NCI-H2196 treated with DMSO at 0.1 percent for 48 hours (cell line): Measurements from ENCODE around the gene NUDT8.
"Not testable (repeated sequence)": the region's sequence is repeated elsewhere in the genome, so short reads cannot be mapped to it uniquely, and the experiment has no call there.

Experiments
- DNase-seq: peaks from one replicate; lab custom pipeline; 2025; ENCODE audit not compliant: unreplicated experiment; lab: John Stamatoyannopoulos, UW

Gene NUDT8

GRCh38 chr11:67660752-67661151 lies 31.0 kb upstream of the NUDT8 start:
- not testable (repeated sequence) for DNase-seq

- not testable (repeated sequence) for DNase-seq
Measured at GRCh38 chr11:67659651-67660165, 30.0 kb upstream of the NUDT8 start.

- DNase-seq, result no peak
Measured at GRCh38 chr11:67657300-67657699, 27.6 kb upstream of the NUDT8 start.

GRCh38 chr11:67656278-67656922 lies 26.7 kb upstream of the NUDT8 start:
- DNase-seq, result no peak

GRCh38 chr11:67654225-67654624 lies 24.5 kb upstream of the NUDT8 start:
- DNase-seq, result no peak

GRCh38 chr11:67652965-67653845 lies 23.5 kb upstream of the NUDT8 start:
- no peak for DNase-seq

GRCh38 chr11:67651976-67652781 lies 22.4 kb upstream of the NUDT8 start:
- DNase-seq, result no peak

- no peak for DNase-seq
Measured at GRCh38 chr11:67649634-67650510, 20.1 kb upstream of the NUDT8 start.

- DNase-seq, result no peak
Measured at GRCh38 chr11:67648796-67649613, 19.3 kb upstream of the NUDT8 start.

- no peak for DNase-seq
Measured at GRCh38 chr11:67648140-67648795, 18.5 kb upstream of the NUDT8 start.

GRCh38 chr11:67647471-67647870 lies 17.7 kb upstream of the NUDT8 start:
- DNase-seq, result no peak

- DNase-seq, result no peak
Measured at GRCh38 chr11:67646535-67647336, 17.0 kb upstream of the NUDT8 start.

- no peak for DNase-seq
Measured at GRCh38 chr11:67645521-67646461, 16.1 kb upstream of the NUDT8 start.

GRCh38 chr11:67644472-67645418 lies 15.0 kb upstream of the NUDT8 start:
- DNase-seq, result no peak

GRCh38 chr11:67644042-67644441 lies 14.3 kb upstream of the NUDT8 start:
- no peak for DNase-seq
